Parathyroid adenoma (tissue), 2 donors: Measurements from ENCODE around the gene SIX2.

ENCODE experiments used
- H2AFZ ChIP-seq: fragments of 300-600 bp; sonication (generic); one replicate; pipeline ENCODE4 v1.7.0; 2017; ENCODE audit warnings: antibody characterized with exemption, mild to moderate bottlenecking
- H3K27ac ChIP-seq: fragments of 300-600 bp; sonication (generic); one replicate; pipeline ENCODE4 v1.7.0; 2017
- H3K27me3 ChIP-seq: fragments of 300-600 bp; sonication (generic); one replicate; pipeline ENCODE4 v1.7.0; 2017; ENCODE audit warnings: low read length; ENCODE audit not compliant: control insufficient read depth, insufficient read depth
- H3K36me3 ChIP-seq: fragments of 300-600 bp; sonication (generic); one replicate; pipeline ENCODE4 v1.7.0; 2017; ENCODE audit warnings: low read length; ENCODE audit not compliant: control insufficient read depth, insufficient read depth
- H3K4me1 ChIP-seq: fragments of 300-600 bp; sonication (generic); one replicate; pipeline ENCODE4 v1.7.0; 2017; ENCODE audit warnings: control low read depth
- H3K4me2 ChIP-seq: fragments of 300-600 bp; sonication (generic); one replicate; pipeline ENCODE4 v1.7.0; 2017; ENCODE audit warnings: low read length
- H3K4me3 ChIP-seq: fragments of 300-600 bp; sonication (generic); one replicate; pipeline ENCODE4 v1.7.0; 2017; ENCODE audit warnings: low read depth, low read length
- H3K79me2 ChIP-seq: fragments of 300-600 bp; sonication (generic); one replicate; pipeline ENCODE4 v1.7.0; 2017; ENCODE audit warnings: control low read depth
- H3K9ac ChIP-seq: fragments of 300-600 bp; sonication (generic); one replicate; pipeline ENCODE4 v1.7.0; 2017; ENCODE audit warnings: mild to moderate bottlenecking
- H3K9me3 ChIP-seq: fragments of 300-600 bp; sonication (generic); one replicate; pipeline ENCODE4 v1.7.0; 2017; ENCODE audit warnings: low read length; ENCODE audit not compliant: control insufficient read depth
- CTCF ChIP-seq: fragments of 300-600 bp; sonication (generic); IDR thresholded peaks from one replicate; pipeline ENCODE4 v1.7.0; 2017; ENCODE audit warnings: antibody characterized with exemption, mild to moderate bottlenecking
- donor health status: primary hyperparathyroidism.

SIX2 gene

GRCh38 chr2:45000921-45001868, 8.1 kb downstream of the SIX2 start:
- H3K4me2 ChIP-seq, result peak overlapping the region; percentile 60
- no peak for TF ChIP-seq CTCF
- no peaks in the 10 kb centered on the region for H3K79me2 ChIP-seq
- no peaks in the 10 kb centered on the region for H3K9me3 ChIP-seq
- H3K27me3 ChIP-seq, result peaks cover 5% of the 10 kb centered on the region
- H3K9ac ChIP-seq, result no peak overlapping the region
- H3K4me1 ChIP-seq, result no peaks in the 10 kb centered on the region
- peak overlapping the region; percentile 70 for H2AFZ ChIP-seq
- peak overlapping the region; percentile 25 for H3K4me3 ChIP-seq
- no peak overlapping the region for H3K27ac ChIP-seq
- no peaks in the 10 kb centered on the region for H3K36me3 ChIP-seq

- H3K36me3 ChIP-seq, result no peaks in the 10 kb centered on the region
- no peak for TF ChIP-seq CTCF
- H2AFZ ChIP-seq, result no peak overlapping the region
- no peaks in the 10 kb centered on the region for H3K9me3 ChIP-seq
- no peak overlapping the region for H3K4me2 ChIP-seq
- no peaks in the 10 kb centered on the region for H3K79me2 ChIP-seq
- H3K27ac ChIP-seq, result no peak overlapping the region
- no peak overlapping the region for H3K4me3 ChIP-seq
- no peak overlapping the region for H3K9ac ChIP-seq
- H3K4me1 ChIP-seq, result no peaks in the 10 kb centered on the region
- H3K27me3 ChIP-seq, result peaks cover 5% of the 10 kb centered on the region
Measured at GRCh38 chr2:45000341-45000901, 8.8 kb downstream of the SIX2 start.

GRCh38 chr2:44999540-44999939, 9.7 kb downstream of the SIX2 start:
- Histone ChIP-seq H3K4me2 (no peak overlapping the region), H3K27ac (no peak overlapping the region), H3K4me1 (no peaks in the 10 kb centered on the region), H3K9me3 (no peaks in the 10 kb centered on the region), H3K9ac (no peak overlapping the region), H2AFZ (no peak overlapping the region), H3K36me3 (no peaks in the 10 kb centered on the region), H3K27me3 (peaks cover 5% of the 10 kb centered on the region), H3K79me2 (no peaks in the 10 kb centered on the region), H3K4me3 (no peak overlapping the region)
- no peak for TF ChIP-seq CTCF

- H2AFZ ChIP-seq, result no peak overlapping the region
- H3K9me3 ChIP-seq, result no peaks in the 10 kb centered on the region
- H3K36me3 ChIP-seq, result no peaks in the 10 kb centered on the region
- H3K27me3 ChIP-seq, result peaks cover 5% of the 10 kb centered on the region
- no peak overlapping the region for H3K9ac ChIP-seq
- no peaks in the 10 kb centered on the region for H3K4me1 ChIP-seq
- no peak overlapping the region for H3K27ac ChIP-seq
- no peak overlapping the region for H3K4me2 ChIP-seq
- H3K79me2 ChIP-seq, result no peaks in the 10 kb centered on the region
- no peak overlapping the region for H3K4me3 ChIP-seq
- no peak for TF ChIP-seq CTCF
Measured at GRCh38 chr2:44997963-44998362, 11.3 kb downstream of the SIX2 start.
